ENCODE results near the gene DPAGT1.
"Not testable (repeated sequence)": the region's sequence is repeated elsewhere in the genome, so short reads cannot be mapped to it uniquely, and the experiment has no call there.

DNA sequence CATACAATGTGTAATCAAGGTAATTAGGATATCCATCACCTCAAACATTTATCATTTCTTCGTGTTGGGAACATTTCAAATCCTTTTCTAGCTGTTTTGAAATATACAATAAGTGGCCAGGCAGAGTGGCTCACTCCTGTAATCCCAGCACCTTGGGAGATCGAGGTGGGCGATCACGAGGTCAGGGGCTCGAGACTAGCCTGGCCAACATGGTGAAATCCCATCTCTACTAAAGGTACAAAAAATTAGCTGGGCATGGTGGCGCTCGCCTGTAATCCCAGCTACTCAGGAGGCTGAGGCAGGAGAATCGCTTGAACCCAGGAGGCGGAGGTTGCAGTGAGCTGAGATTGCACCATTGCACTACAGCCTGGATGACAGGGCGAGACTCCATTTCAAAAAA lies 37.6 kb upstream of the DPAGT1 start:
- not testable (repeated sequence) for TF ChIP-seq EZH2phosphoT487 (IDR thresholded peaks at IDR 0.05; ENCODE audit: borderline replicate concordance); POLR2A (IDR thresholded peaks at IDR 0.05; ENCODE audit: borderline replicate concordance, extremely low read depth, insufficient read depth, insufficient read length); CTCF (IDR thresholded peaks at IDR 0.05 in 2 of 3, conservative IDR thresholded peaks at IDR 0.05 in 1 of 3; ENCODE audit: borderline replicate concordance in 1 of 3, insufficient read depth in 1 of 3, low read depth in 2 of 3, low read length in 2 of 3); POLR2AphosphoS5 (IDR thresholded peaks at IDR 0.05; ENCODE audit: low read depth, low read length); ZNF274 (IDR thresholded peaks at IDR 0.05; ENCODE audit: low read depth, low read length); SRF (IDR thresholded peaks at IDR 0.05; ENCODE audit: low read depth); ELF1 (IDR thresholded peaks at IDR 0.05; ENCODE audit: borderline replicate concordance, low read depth); EGR1 (IDR thresholded peaks at IDR 0.05; ENCODE audit: low read depth); JUND (IDR thresholded peaks at IDR 0.05)
